Measurements from ENCODE around the gene SLC16A10.

DNA sequence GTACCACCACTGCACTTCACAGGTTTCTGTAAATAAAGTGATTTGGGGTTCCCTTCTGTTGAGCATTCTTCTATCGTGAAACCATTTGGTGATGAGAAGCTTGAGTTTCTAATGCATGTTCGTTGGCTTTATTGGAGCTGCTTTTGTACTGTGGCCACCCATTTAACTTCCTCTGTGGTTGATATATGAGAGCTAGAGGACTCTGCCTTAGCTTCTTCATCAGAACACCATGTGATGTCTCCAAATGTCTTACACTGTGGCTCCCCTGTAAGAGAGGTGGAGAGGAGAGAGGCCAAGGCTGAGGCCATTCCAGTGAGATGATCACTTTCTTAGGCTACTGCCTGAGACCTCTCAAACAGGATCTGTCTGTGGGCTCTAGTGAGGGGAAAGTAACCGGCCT, 114.5 kb downstream of the SLC16A10 start:
- TF ChIP-seq, protein P1, sequence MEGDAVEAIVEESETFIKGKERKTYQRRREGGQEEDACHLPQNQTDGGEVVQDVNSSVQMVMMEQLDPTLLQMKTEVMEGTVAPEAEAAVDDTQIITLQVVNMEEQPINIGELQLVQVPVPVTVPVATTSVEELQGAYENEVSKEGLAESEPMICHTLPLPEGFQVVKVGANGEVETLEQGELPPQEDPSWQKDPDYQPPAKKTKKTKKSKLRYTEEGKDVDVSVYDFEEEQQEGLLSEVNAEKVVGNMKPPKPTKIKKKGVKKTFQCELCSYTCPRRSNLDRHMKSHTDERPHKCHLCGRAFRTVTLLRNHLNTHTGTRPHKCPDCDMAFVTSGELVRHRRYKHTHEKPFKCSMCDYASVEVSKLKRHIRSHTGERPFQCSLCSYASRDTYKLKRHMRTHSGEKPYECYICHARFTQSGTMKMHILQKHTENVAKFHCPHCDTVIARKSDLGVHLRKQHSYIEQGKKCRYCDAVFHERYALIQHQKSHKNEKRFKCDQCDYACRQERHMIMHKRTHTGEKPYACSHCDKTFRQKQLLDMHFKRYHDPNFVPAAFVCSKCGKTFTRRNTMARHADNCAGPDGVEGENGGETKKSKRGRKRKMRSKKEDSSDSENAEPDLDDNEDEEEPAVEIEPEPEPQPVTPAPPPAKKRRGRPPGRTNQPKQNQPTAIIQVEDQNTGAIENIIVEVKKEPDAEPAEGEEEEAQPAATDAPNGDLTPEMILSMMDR (conservative IDR thresholded peaks at IDR 0.05; ENCODE audit: low read depth, low read length) = no peak
- TF ChIP-seq EZH2 (IDR thresholded peaks at IDR 0.05; ENCODE audit: low read length, unreplicated experiment) (no peak), EZH2phosphoT487 (IDR thresholded peaks at IDR 0.05; ENCODE audit: borderline replicate concordance, low read length) (no peak)

Data from PC-3 (cell line).